Suprapubic skin (tissue), 4 donors: ENCODE measurements around the gene SLC35B1. TPM values are rescaled to one million over a fixed set of nuclear protein-coding genes. Genes with fewer than 3 reads are reported as not detected.

Experiments
- DNase-seq, 2 donors: peaks; one replicate each; pipeline ENCODE4 v3.0.0-alpha.2; 2019; ENCODE audit warnings: low spot score in 2 of 2
- H3K27ac ChIP-seq: fragments of 200-600 bp; sonication (generic); one replicate; pipeline ENCODE4 v1.5.1; 2019
- H3K27me3 ChIP-seq: fragments of 200-600 bp; sonication (generic); one replicate; pipeline ENCODE4 v1.5.1; 2019
- H3K36me3 ChIP-seq: fragments of 200-600 bp; sonication (generic); one replicate; pipeline ENCODE4 v1.5.1; 2019
- H3K4me1 ChIP-seq: fragments of 200-600 bp; sonication (generic); one replicate; pipeline ENCODE4 v1.5.1; 2019
- H3K4me3 ChIP-seq: fragments of 200-600 bp; sonication (generic); one replicate; pipeline ENCODE4 v1.5.1; 2019; ENCODE audit warnings: mild to moderate bottlenecking
- H3K9me3 ChIP-seq: fragments of 200-600 bp; sonication (generic); one replicate; pipeline ENCODE4 v1.5.1; 2019
- EP300 ChIP-seq: sonication (generic); formaldehyde crosslinking; IDR thresholded peaks from one replicate; pipeline ENCODE4 v1.6.1; 2017; ENCODE audit warnings: antibody characterized with exemption
- POLR2A ChIP-seq, 2 donors: fragments of 450-650 bp; IDR thresholded peaks; one replicate each; pipeline ENCODE4 v1.6.1; 2017; ENCODE audit warnings: antibody characterized with exemption in 2 of 2, mild to moderate bottlenecking in 2 of 2, moderate library complexity in 2 of 2
- POLR2AphosphoS5 ChIP-seq, 3 donors: sonication (generic); formaldehyde crosslinking; IDR thresholded peaks; one replicate each; pipeline ENCODE4 v1.6.1; 2017; ENCODE audit warnings: antibody characterized with exemption in 3 of 3
- WGBS: methylation state at CpG from one replicate; pipeline ENCODE4 v1.1.5; 2018; 5-methylcytosine and 5-hydroxymethylcytosine counted together
- total RNA-seq, 4 donors: library from RNA; depleted of rRNA; stranded (reverse); fragments of >200 nt; gene quantifications; one replicate each; pipeline ENCODE4 v1.1.0, GENCODE V29; 2016
- TF ChIP-seq, protein P1 (sequence below), 2 donors: fragments of 200-600 bp in 1 of 2; fragments of 450-650 bp in 1 of 2; sonication (generic) in 1 of 2; IDR thresholded peaks; one replicate each; pipeline ENCODE4 v1.5.1; 2016 to 2019; ENCODE audit warnings: antibody characterized with exemption in 2 of 2, mild to moderate bottlenecking in 1 of 2, moderate library complexity in 1 of 2

The SLC35B1 gene, protein sequence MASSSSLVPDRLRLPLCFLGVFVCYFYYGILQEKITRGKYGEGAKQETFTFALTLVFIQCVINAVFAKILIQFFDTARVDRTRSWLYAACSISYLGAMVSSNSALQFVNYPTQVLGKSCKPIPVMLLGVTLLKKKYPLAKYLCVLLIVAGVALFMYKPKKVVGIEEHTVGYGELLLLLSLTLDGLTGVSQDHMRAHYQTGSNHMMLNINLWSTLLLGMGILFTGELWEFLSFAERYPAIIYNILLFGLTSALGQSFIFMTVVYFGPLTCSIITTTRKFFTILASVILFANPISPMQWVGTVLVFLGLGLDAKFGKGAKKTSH
- 10 to 100 TPM; 28.8 to 42.9 (median 37.6) TPM for total RNA-seq

DNA sequence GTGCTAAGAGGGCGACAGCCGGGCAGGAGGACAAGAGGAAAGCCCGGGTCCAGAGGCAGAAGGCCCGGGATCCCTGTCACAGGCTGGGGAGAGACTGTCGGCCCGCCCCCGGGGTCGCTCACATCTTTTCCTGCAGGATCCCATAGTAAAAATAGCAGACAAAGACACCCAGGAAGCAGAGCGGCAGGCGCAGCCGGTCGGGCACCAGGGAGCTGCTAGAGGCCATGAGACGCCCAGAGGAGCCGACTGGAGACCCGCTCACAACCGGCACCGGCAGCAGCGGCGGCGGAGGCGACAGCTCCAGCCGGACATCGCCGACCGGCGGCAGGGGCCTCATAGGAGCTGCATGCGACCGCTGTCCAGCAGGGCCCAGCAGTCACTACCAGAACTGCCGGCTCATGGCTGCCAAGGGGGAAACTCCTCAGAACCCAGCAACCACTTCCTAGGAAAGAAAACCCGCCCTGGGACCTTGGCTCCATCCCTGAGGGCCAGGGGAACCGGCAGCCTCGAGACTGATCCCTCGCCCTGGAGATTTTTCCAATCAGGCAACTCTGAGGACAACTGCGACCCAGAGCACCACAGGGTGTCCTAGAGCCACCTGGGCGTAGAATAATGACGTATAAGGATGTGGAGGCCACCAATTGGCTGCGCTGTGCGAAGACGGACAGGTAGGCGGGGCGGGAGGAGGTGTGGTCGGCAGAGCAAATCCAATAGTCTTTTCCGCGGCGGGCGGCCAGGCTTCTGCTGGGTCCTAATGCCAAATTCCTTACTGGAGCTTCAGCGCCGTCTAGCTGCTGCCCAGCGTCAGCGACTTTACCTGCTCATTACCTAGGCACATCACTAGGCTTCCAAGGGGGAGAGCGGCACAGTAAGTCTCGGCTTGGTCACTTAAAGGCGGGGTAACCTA, at the start of gene SLC35B1:
Gene SLC35B1 (minus strand): TSS at position 357 of the 907 bp plus-strand sequence. CDS start 131 bp downstream, at position 226.
- Histone ChIP-seq H3K9me3 (no peaks in the 10 kb centered on the region), H3K4me3 (peak within 1 kb of the TSS; percentile 89), H3K4me1 (peaks cover 27% of the 10 kb centered on the region), H3K36me3 (peaks cover 51% of the 10 kb centered on the region), H3K27ac (peak within 1 kb of the TSS; percentile 94), H3K27me3 (no peaks in the 10 kb centered on the region)
- TF ChIP-seq POLR2AphosphoS5 (IDR thresholded peaks at IDR 0.05) (peak in 1 of 3 donors; percentile 63), POLR2A (IDR thresholded peaks at IDR 0.05) (peak in 1 of 2 donors; percentile 50), EP300 (no peak)
- TF ChIP-seq, protein P1, sequence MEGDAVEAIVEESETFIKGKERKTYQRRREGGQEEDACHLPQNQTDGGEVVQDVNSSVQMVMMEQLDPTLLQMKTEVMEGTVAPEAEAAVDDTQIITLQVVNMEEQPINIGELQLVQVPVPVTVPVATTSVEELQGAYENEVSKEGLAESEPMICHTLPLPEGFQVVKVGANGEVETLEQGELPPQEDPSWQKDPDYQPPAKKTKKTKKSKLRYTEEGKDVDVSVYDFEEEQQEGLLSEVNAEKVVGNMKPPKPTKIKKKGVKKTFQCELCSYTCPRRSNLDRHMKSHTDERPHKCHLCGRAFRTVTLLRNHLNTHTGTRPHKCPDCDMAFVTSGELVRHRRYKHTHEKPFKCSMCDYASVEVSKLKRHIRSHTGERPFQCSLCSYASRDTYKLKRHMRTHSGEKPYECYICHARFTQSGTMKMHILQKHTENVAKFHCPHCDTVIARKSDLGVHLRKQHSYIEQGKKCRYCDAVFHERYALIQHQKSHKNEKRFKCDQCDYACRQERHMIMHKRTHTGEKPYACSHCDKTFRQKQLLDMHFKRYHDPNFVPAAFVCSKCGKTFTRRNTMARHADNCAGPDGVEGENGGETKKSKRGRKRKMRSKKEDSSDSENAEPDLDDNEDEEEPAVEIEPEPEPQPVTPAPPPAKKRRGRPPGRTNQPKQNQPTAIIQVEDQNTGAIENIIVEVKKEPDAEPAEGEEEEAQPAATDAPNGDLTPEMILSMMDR (IDR thresholded peaks at IDR 0.05), result peak; percentile 61 to 70
- WGBS, result 1% methylated on average over 32 of the region's 53 CpGs
- DNase-seq, result peak; percentile 99 to 100

DNA sequence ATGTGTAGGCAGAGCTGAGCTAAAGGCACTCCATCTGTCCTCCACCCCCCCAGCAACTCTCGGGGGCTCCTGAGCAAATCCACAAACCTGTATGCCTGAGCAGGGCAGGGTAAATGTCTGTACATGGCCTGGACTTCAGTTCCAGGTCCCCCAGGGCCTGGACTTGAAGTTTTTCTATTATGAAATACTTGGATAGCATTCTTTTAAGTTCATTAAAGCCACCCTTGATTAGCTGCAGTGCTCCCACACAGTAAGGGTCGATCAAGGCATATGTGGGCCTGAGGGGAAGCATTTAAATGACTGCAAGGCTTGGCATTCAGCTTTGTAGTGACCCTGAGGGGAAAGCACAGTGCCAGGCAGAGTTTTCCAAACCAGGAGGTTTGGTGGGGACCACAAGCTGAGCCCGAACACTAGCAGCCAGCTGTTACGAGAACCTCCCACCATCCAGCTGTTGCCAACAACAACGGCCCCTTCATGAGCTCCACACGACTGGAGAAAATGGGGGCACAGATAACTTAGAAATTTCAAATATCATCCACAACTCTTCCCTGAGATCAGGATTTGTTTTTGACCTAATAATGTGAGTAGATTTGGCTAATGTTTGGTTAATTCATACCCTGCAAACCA, 49.5 kb upstream of the SLC35B1 start:
- Histone ChIP-seq H3K27ac (no peak overlapping the region), H3K27me3 (no peaks in the 10 kb centered on the region), H3K36me3 (peaks cover 5% of the 10 kb centered on the region), H3K4me1 (peaks cover 36% of the 10 kb centered on the region), H3K4me3 (no peak overlapping the region), H3K9me3 (no peaks in the 10 kb centered on the region)
- DNase-seq, result no peak
- TF ChIP-seq, protein P1 (IDR thresholded peaks at IDR 0.05), result no peak
- TF ChIP-seq POLR2A (IDR thresholded peaks at IDR 0.05), result no peak
- TF ChIP-seq EP300, result no peak
- no peak for TF ChIP-seq POLR2AphosphoS5 (IDR thresholded peaks at IDR 0.05)
- 74% methylated on average over 6 of the region's 6 CpGs for WGBS

DNA sequence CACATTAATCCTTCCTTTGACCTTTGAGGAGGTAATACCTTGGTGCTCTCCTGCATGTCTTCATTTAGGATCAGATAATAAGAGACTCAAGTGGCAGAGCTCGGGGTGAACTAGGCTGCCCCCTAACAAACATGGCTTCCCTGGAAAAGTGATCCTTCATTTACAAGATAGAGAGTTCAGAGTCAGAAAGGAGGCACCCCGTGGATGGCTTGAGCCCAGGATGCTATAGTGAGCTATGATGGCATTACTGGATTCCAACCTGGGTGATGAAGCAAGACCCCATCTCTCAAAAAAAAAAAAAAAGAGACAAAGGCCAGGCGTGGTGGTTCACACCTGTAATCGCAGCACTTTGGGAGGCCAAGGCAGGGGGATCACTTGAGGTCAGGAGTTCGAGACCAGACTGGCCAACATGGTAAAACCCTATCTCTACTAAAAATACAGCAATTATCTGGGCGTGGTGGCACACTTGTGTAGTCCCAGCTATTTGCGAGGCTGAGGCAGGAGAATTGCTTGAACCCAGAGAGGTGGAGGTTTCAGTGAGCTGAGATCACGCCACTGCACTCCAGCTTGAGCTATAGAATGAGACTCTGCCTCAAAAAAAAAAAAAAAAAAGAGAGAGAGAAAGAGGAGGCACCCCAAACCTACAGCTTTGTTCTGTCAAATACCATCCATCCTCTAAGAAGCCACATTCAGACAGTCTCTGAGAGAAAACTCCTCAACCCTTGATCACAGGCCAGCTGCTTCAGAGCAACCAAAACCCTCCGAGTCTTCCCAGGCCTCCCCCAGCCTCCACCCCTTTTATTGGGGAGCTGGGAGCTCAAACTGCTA, 48.8 kb upstream of the SLC35B1 start:
- no peak for DNase-seq
- Histone ChIP-seq H3K4me3 (no peak overlapping the region), H3K4me1 (peaks cover 29% of the 10 kb centered on the region), H3K27me3 (no peaks in the 10 kb centered on the region), H3K27ac (no peak overlapping the region), H3K36me3 (peaks cover 5% of the 10 kb centered on the region), H3K9me3 (no peaks in the 10 kb centered on the region)
- 77% methylated on average over 9 of the region's 9 CpGs for whole genome bisulfite sequencing
- TF ChIP-seq, protein P1 (IDR thresholded peaks at IDR 0.05), result no peak
- TF ChIP-seq EP300, result no peak
- TF ChIP-seq POLR2A (IDR thresholded peaks at IDR 0.05), result no peak
- TF ChIP-seq POLR2AphosphoS5 (IDR thresholded peaks at IDR 0.05), result no peak

DNA sequence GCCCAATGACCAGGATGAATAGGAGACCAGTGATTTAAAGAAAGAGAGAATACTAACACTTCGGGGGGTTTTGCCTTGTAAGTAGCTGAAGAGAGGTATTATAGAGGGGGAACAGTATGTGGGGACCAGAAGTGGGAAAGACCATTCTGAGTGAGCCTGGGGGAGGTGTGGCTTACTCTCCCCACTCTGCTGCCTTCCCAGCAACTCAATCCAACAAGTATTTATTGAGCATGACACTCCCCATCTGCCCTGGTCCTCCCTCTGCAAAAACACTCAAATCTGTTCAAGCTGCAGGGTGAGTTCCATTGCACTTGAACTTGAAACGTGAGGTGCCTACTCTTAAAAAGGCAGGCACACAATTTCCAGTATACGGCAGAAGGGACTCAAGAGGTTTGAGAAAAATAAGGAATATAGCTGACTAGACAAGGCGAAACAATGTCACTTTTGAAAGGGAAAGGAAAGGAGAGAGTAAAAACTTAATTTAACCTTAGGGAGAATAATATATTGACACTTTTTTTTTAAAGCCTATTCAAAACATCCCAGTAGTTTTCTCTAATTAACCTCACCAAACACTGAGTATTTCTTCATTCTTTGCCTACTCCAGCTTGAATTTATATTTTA, 48.0 kb upstream of the SLC35B1 start:
- Histone ChIP-seq H3K27ac (no peak overlapping the region), H3K4me1 (peaks cover 22% of the 10 kb centered on the region), H3K9me3 (no peaks in the 10 kb centered on the region), H3K4me3 (no peak overlapping the region), H3K36me3 (peaks cover 5% of the 10 kb centered on the region), H3K27me3 (no peaks in the 10 kb centered on the region)
- DNase-seq, result no peak
- TF ChIP-seq EP300, result no peak
- no peak for TF ChIP-seq POLR2A (IDR thresholded peaks at IDR 0.05)
- TF ChIP-seq POLR2AphosphoS5 (IDR thresholded peaks at IDR 0.05), result no peak
- TF ChIP-seq, protein P1 (IDR thresholded peaks at IDR 0.05), result no peak
- WGBS, result 60% methylated on average over 4 of the region's 4 CpGs
